ENCODE results near the gene GPR143. TPM values are rescaled to one million over a fixed set of nuclear protein-coding genes. Genes with fewer than 3 reads are reported as not detected.
A peak's percentile ranks its signal among the peaks of the same experiment; 100 is the strongest.

Gene GPR143
- total and polyA plus RNA-seq, 10 of the 15 experiments (the other 5 are each of a cell fraction or from before 2014, with no cell fraction given): 0.05 to 0.31 (median 0.15) TPM; not detected in 5

DNA sequence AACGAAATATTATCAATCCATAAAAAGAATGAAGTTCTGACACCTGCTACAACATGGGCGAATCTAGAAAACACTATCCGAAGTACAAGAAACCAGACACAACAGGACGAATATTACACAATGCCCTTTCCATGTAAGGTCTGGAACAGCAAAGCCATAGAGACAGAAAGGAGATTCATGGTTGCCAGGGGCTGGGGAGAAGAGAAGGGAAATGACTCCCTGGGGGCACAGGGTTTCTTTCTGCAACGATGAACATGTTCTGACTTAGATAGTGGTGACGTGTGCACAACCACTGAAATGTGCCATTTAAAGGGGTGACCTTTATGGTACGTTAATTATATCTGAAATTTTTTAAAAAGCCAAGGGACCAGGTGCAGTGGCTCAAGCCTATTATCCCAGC, 28.3 kb downstream of the GPR143 start:
- RAD21 ChIA-PET (ENCODE audit: unreplicated experiment): no interaction called here
- BruUV-seq (replicated peaks): no TSS peak
- Histone ChIP-seq H2AFZ (ENCODE audit: control insufficient read depth, low read depth, low read length) (no peak overlapping the region), H3K9me3 (replicated peaks; ENCODE audit: control insufficient read depth, insufficient read depth, low read length) (no peaks in the 10 kb centered on the region), H3K79me2 (ENCODE audit: control insufficient read depth, insufficient read depth, low read length) (no peaks in the 10 kb centered on the region), H3K4me2 (ENCODE audit: control insufficient read depth, insufficient read depth) (no peak overlapping the region), H3K27ac (ENCODE audit: control insufficient read depth, insufficient read depth) (no peak overlapping the region), H3K4me1 (ENCODE audit: control insufficient read depth, insufficient read depth, low read length) (no peaks in the 10 kb centered on the region), H3K4me3 (no peak overlapping the region), H3K9ac (ENCODE audit: control insufficient read depth, insufficient read depth, low read length) (no peak overlapping the region), H3K27me3 (replicated peaks in 1 of 2; ENCODE audit: control insufficient read depth in 2 of 2, insufficient read depth in 2 of 2, low read length in 1 of 2) (no peaks in the 10 kb centered on the region), H4K20me1 (ENCODE audit: control insufficient read depth, insufficient read depth) (no peaks in the 10 kb centered on the region), H3K36me3 (ENCODE audit: control insufficient read depth in 2 of 2, insufficient read depth in 2 of 2, low read length in 1 of 2) (no peaks in the 10 kb centered on the region)
- ATAC-seq (peak; percentile 31; the same call in 2 of the 3 replicates), FAIRE-seq (no peak), DNase-seq (ENCODE audit: low read depth, low spot score) (no peak)
- in situ Hi-C loops (cut with MboI): no loop called here
- POLR2A ChIA-PET: no interaction called here
- intact Hi-C loops (cut with micrococcal nuclease; ENCODE audit: unreplicated experiment): no loop called here
- WGBS (ENCODE audit: insufficient coverage, insufficient replicate concordance, low lambda C conversion rate, missing lambda C conversion rate): 22% methylated on average over 7 of the region's 7 CpGs
- SMC1A ChIA-PET (ENCODE audit: uncharacterized antibody, unreplicated experiment): no interaction called here
- CTCF ChIA-PET: no interaction called here
- TF ChIP-seq MTA2 (IDR thresholded peaks at IDR 0.05; ENCODE audit: low read depth) (no peak), SIX5 (IDR thresholded peaks at IDR 0.05; ENCODE audit: low read depth, low read length, severe bottlenecking) (no peak), SMAD1 (IDR thresholded peaks at IDR 0.05; ENCODE audit: low read depth, partially characterized antibody) (no peak), IRF4 (IDR thresholded peaks at IDR 0.05; ENCODE audit: low read depth, low read length) (no peak), ETV6 (conservative IDR thresholded peaks at IDR 0.05 in 1 of 2, IDR thresholded peaks at IDR 0.05 in 1 of 2; ENCODE audit: borderline replicate concordance in 1 of 2, low read depth in 1 of 2) (no peak), NFXL1 (IDR thresholded peaks at IDR 0.05; ENCODE audit: borderline replicate concordance) (no peak), ESRRA (IDR thresholded peaks at IDR 0.05; ENCODE audit: low read length) (no peak), KLF5 (IDR thresholded peaks at IDR 0.05; ENCODE audit: partially characterized antibody) (no peak), TCF3 (IDR thresholded peaks at IDR 0.05; ENCODE audit: borderline replicate concordance, insufficient read depth, low read depth, low read length) (no peak), TARDBP (IDR thresholded peaks at IDR 0.05; ENCODE audit: borderline replicate concordance) (no peak), NFYB (IDR thresholded peaks at IDR 0.05; ENCODE audit: insufficient read depth, low read depth, low read length) (no peak)
- TF ChIP-seq, protein P1, sequence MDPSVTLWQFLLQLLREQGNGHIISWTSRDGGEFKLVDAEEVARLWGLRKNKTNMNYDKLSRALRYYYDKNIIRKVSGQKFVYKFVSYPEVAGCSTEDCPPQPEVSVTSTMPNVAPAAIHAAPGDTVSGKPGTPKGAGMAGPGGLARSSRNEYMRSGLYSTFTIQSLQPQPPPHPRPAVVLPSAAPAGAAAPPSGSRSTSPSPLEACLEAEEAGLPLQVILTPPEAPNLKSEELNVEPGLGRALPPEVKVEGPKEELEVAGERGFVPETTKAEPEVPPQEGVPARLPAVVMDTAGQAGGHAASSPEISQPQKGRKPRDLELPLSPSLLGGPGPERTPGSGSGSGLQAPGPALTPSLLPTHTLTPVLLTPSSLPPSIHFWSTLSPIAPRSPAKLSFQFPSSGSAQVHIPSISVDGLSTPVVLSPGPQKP (IDR thresholded peaks at IDR 0.05; ENCODE audit: low read depth, low read length): no peak
- TF ChIP-seq, protein P2, sequence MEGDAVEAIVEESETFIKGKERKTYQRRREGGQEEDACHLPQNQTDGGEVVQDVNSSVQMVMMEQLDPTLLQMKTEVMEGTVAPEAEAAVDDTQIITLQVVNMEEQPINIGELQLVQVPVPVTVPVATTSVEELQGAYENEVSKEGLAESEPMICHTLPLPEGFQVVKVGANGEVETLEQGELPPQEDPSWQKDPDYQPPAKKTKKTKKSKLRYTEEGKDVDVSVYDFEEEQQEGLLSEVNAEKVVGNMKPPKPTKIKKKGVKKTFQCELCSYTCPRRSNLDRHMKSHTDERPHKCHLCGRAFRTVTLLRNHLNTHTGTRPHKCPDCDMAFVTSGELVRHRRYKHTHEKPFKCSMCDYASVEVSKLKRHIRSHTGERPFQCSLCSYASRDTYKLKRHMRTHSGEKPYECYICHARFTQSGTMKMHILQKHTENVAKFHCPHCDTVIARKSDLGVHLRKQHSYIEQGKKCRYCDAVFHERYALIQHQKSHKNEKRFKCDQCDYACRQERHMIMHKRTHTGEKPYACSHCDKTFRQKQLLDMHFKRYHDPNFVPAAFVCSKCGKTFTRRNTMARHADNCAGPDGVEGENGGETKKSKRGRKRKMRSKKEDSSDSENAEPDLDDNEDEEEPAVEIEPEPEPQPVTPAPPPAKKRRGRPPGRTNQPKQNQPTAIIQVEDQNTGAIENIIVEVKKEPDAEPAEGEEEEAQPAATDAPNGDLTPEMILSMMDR (IDR thresholded peaks at IDR 0.05 in 2 of 3, conservative IDR thresholded peaks at IDR 0.05 in 1 of 3; ENCODE audit: control insufficient read depth in 2 of 3, extremely low read depth in 1 of 3, insufficient read depth in 1 of 3, low read depth in 3 of 3, low read length in 3 of 3): no peak
- TF ChIP-seq, protein P3, sequence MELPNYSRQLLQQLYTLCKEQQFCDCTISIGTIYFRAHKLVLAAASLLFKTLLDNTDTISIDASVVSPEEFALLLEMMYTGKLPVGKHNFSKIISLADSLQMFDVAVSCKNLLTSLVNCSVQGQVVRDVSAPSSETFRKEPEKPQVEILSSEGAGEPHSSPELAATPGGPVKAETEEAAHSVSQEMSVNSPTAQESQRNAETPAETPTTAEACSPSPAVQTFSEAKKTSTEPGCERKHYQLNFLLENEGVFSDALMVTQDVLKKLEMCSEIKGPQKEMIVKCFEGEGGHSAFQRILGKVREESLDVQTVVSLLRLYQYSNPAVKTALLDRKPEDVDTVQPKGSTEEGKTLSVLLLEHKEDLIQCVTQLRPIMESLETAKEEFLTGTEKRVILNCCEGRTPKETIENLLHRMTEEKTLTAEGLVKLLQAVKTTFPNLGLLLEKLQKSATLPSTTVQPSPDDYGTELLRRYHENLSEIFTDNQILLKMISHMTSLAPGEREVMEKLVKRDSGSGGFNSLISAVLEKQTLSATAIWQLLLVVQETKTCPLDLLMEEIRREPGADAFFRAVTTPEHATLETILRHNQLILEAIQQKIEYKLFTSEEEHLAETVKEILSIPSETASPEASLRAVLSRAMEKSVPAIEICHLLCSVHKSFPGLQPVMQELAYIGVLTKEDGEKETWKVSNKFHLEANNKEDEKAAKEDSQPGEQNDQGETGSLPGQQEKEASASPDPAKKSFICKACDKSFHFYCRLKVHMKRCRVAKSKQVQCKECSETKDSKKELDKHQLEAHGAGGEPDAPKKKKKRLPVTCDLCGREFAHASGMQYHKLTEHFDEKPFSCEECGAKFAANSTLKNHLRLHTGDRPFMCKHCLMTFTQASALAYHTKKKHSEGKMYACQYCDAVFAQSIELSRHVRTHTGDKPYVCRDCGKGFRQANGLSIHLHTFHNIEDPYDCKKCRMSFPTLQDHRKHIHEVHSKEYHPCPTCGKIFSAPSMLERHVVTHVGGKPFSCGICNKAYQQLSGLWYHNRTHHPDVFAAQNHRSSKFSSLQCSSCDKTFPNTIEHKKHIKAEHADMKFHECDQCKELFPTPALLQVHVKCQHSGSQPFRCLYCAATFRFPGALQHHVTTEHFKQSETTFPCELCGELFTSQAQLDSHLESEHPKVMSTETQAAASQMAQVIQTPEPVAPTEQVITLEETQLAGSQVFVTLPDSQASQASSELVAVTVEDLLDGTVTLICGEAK (IDR thresholded peaks at IDR 0.05; ENCODE audit: borderline replicate concordance): no peak

Measured in GM12878 (cell line).